Testis (tissue), 3 donors: Measurements from ENCODE around the gene GPT2. TPM values are rescaled to one million over a fixed set of nuclear protein-coding genes. Genes with fewer than 3 reads are reported as not detected.

Source experiments
- DNase-seq: peaks from one replicate; pipeline ENCODE4 v3.0.0-alpha.2; 2019
- H3K27ac ChIP-seq, 2 donors: fragments of 200-600 bp; sonication (generic); one replicate each; pipeline ENCODE4 v1.5.1; 2019
- H3K27me3 ChIP-seq: fragments of 200-600 bp; sonication (generic); one replicate; pipeline ENCODE4 v1.5.1; 2019
- H3K36me3 ChIP-seq: fragments of 200-600 bp; sonication (generic); one replicate; pipeline ENCODE4 v1.5.1; 2017; ENCODE audit warnings: low read depth; ENCODE audit errors: missing control alignments
- H3K4me1 ChIP-seq: fragments of 200-600 bp; sonication (generic); one replicate; pipeline ENCODE4 v1.5.1; 2019
- H3K4me3 ChIP-seq, 2 donors: fragments of 200-600 bp; sonication (generic); one replicate each; pipeline ENCODE4 v1.5.1; 2017 to 2019
- H3K9me3 ChIP-seq: fragments of 200-600 bp; sonication (generic); one replicate; pipeline ENCODE4 v1.5.1; 2017
- CTCF ChIP-seq, 3 experiments: fragments of 450-650 bp in 2 of 3; fragments of 200-600 bp in 1 of 3; sonication (generic) in 1 of 3; IDR thresholded peaks; one replicate each; pipeline ENCODE4 v1.5.1; 2016 to 2019; ENCODE audit warnings: antibody characterized with exemption in 3 of 3, mild to moderate bottlenecking in 2 of 3, moderate library complexity in 1 of 3
- POLR2A ChIP-seq: fragments of 450-650 bp; IDR thresholded peaks from one replicate; pipeline ENCODE4 v1.6.1; 2017; ENCODE audit warnings: antibody characterized with exemption, mild to moderate bottlenecking, moderate library complexity
- WGBS, 2 donors: methylation state at CpG; one replicate each; pipeline ENCODE4 v1.1.5; 2018; 5-methylcytosine and 5-hydroxymethylcytosine counted together
- intact Hi-C: fragments of 100-400 bp; cut with DNase I; formaldehyde crosslinking; loops from one replicate; pipeline ENCODE4 v1.15.1; 2023; ENCODE audit warnings: low total_unique reads
- polyA plus RNA-seq: library from polyadenylated mRNA; stranded (reverse); fragments of 350-450 nt; fragmentation: Illumina TruSeq; extraction: RNeasy Lipid Tissue Mini Kit (QIAGEN cat#74804); gene quantifications from one replicate; pipeline ENCODE4 v1.2.3, GENCODE V29; 2014; ENCODE audit warnings: low read depth, low replicate concordance; ENCODE audit not compliant: insufficient read depth
- total RNA-seq, 2 donors: library from RNA; depleted of rRNA; stranded (reverse); fragments of >200 nt; gene quantifications; one replicate each; pipeline ENCODE4 v1.2.3, GENCODE V29; 2016

Gene GPT2
- total and polyA plus RNA-seq, 3 donors from 2014 or later: 38.8 to 80.6 (median 46.6) TPM

- Histone ChIP-seq H3K4me1 (no peaks in the 10 kb centered on the region), H3K36me3 (no peaks in the 10 kb centered on the region), H3K27me3 (no peaks in the 10 kb centered on the region), H3K9me3 (no peaks in the 10 kb centered on the region), H3K27ac (no peak overlapping the region), H3K4me3 (no peak overlapping the region)
- DNase-seq: no peak
- intact Hi-C loops: no loop called here
- TF ChIP-seq CTCF (IDR thresholded peaks at IDR 0.05) (no peak), POLR2A (no peak)
- WGBS, 2 donors: 87 to 95% methylated on average over 5 of the region's 5 CpGs
Observed at GRCh38 chr16:46954562-46954961, 70.4 kb downstream of the GPT2 start.

- Histone ChIP-seq H3K4me3 (no peak overlapping the region), H3K36me3 (no peaks in the 10 kb centered on the region), H3K27me3 (no peaks in the 10 kb centered on the region), H3K4me1 (no peaks in the 10 kb centered on the region), H3K27ac (no peak overlapping the region), H3K9me3 (no peaks in the 10 kb centered on the region)
- no peak for DNase-seq
- TF ChIP-seq POLR2A (no peak), CTCF (IDR thresholded peaks at IDR 0.05) (no peak)
- 77 to 81% methylated on average over 9 of the region's 9 CpGs for WGBS, 2 donors
- intact Hi-C loops: no loop called here
Observed at GRCh38 chr16:46961373-46962353, 77.5 kb downstream of the GPT2 start.

GRCh38 chr16:46962629-46963028, 78.5 kb downstream of the GPT2 start:
- intact Hi-C loops: no loop called here
- H3K27me3 ChIP-seq: no peaks in the 10 kb centered on the region
- no peaks in the 10 kb centered on the region for H3K4me1 ChIP-seq
- no peak overlapping the region for H3K4me3 ChIP-seq
- H3K9me3 ChIP-seq: no peaks in the 10 kb centered on the region
- no peak for DNase-seq
- H3K27ac ChIP-seq: no peak overlapping the region
- H3K36me3 ChIP-seq: no peaks in the 10 kb centered on the region
- no peak for TF ChIP-seq POLR2A
- no peak for TF ChIP-seq CTCF (IDR thresholded peaks at IDR 0.05)
- 60 to 67% methylated on average over 3 of the region's 3 CpGs for WGBS, 2 donors

- Histone ChIP-seq H3K9me3 (no peaks in the 10 kb centered on the region), H3K36me3 (no peaks in the 10 kb centered on the region), H3K27ac (no peak overlapping the region), H3K4me3 (no peak overlapping the region), H3K27me3 (no peaks in the 10 kb centered on the region), H3K4me1 (peaks cover 10% of the 10 kb centered on the region)
- WGBS, 2 donors: 79 to 89% methylated on average over 2 of the region's 2 CpGs
- TF ChIP-seq CTCF (IDR thresholded peaks at IDR 0.05): no peak
- no peak for TF ChIP-seq POLR2A
- no peak for DNase-seq
- intact Hi-C loops: no loop called here
Observed at GRCh38 chr16:46968063-46968435, 83.9 kb downstream of the GPT2 start.

GRCh38 chr16:46970089-46970488, 85.9 kb downstream of the GPT2 start:
- TF ChIP-seq CTCF (IDR thresholded peaks at IDR 0.05) (no peak), POLR2A (no peak)
- Histone ChIP-seq H3K4me1 (peaks cover 16% of the 10 kb centered on the region), H3K27ac (no peak overlapping the region), H3K36me3 (no peaks in the 10 kb centered on the region), H3K4me3 (no peak overlapping the region), H3K9me3 (no peaks in the 10 kb centered on the region), H3K27me3 (no peaks in the 10 kb centered on the region)
- 86 to 88% methylated on average over 2 of the region's 2 CpGs for WGBS, 2 donors
- intact Hi-C loops: no loop called here
- peak; percentile 28 for DNase-seq
